Astrocyte (in vitro differentiated cells and primary cell): ENCODE measurements around the gene AIPL1. TPM values are rescaled to one million over a fixed set of nuclear protein-coding genes. Genes with fewer than 3 reads are reported as not detected.

Source experiments
- DNase-seq: peaks from one replicate; pipeline ENCODE4 v3.0.0-alpha.2; 2010; ENCODE audit warnings: low read depth
- FAIRE-seq: peaks from 2 replicates; lab custom pipeline; 2011; peaks lifted over from hg19 to GRCh38; lab: Jason Lieb, UNC
- H2AFZ ChIP-seq: 2 replicates; pipeline ENCODE4 v1.6.0; 2012; ENCODE audit warnings: low read depth, low read length, inconsistent platforms
- H3K27ac ChIP-seq: 2 replicates; pipeline ENCODE4 v1.5.1; 2011; ENCODE audit warnings: low read depth, low read length, inconsistent platforms
- H3K27me3 ChIP-seq: 2 replicates; pipeline ENCODE4 v1.6.0; 2011; ENCODE audit warnings: low read length, inconsistent platforms; ENCODE audit not compliant: insufficient read depth
- H3K36me3 ChIP-seq: 2 replicates; pipeline ENCODE4 v1.5.1; 2011; ENCODE audit warnings: low read length, inconsistent platforms; ENCODE audit not compliant: insufficient read depth
- H3K4me1 ChIP-seq: 2 replicates; pipeline ENCODE4 v1.5.1; 2011; ENCODE audit warnings: low read length, inconsistent platforms; ENCODE audit not compliant: insufficient read depth
- H3K4me2 ChIP-seq: 2 replicates; pipeline ENCODE4 v1.6.0; 2012; ENCODE audit warnings: low read length, inconsistent platforms
- H3K4me3 ChIP-seq: 2 replicates; pipeline ENCODE4 v1.5.1; 2011; ENCODE audit warnings: low read depth, mild to moderate bottlenecking, low read length, inconsistent platforms; ENCODE audit not compliant: insufficient read depth
- H3K79me2 ChIP-seq: 2 replicates; pipeline ENCODE4 v1.6.0; 2012; ENCODE audit warnings: mild to moderate bottlenecking, low read length, inconsistent platforms; ENCODE audit not compliant: insufficient read depth
- H3K9ac ChIP-seq: 2 replicates; pipeline ENCODE4 v1.6.0; 2012; ENCODE audit warnings: mild to moderate bottlenecking, low read length, inconsistent platforms
- H3K9me3 ChIP-seq: 2 replicates; pipeline ENCODE4 v1.5.1; 2012; ENCODE audit warnings: low read depth, mild to moderate bottlenecking, low read length, inconsistent platforms; ENCODE audit not compliant: insufficient read depth
- H4K20me1 ChIP-seq: 2 replicates; pipeline ENCODE4 v1.6.0; 2012; ENCODE audit warnings: low read length, inconsistent platforms; ENCODE audit not compliant: insufficient read depth
- H3K27ac Mint-ChIP-seq: one replicate; pipeline ENCODE4 v1.8.0; 2021; ENCODE audit warnings: mild to moderate bottlenecking, mixed read lengths; ENCODE audit not compliant: unreplicated experiment
- H3K27me3 Mint-ChIP-seq: one replicate; pipeline ENCODE4 v1.8.0; 2021; ENCODE audit warnings: low read depth, mixed read lengths; ENCODE audit not compliant: unreplicated experiment
- H3K36me3 Mint-ChIP-seq: one replicate; pipeline ENCODE4 v1.8.0; 2021; ENCODE audit warnings: low read depth, mixed read lengths; ENCODE audit not compliant: unreplicated experiment
- H3K4me1 Mint-ChIP-seq: one replicate; pipeline ENCODE4 v1.8.0; 2021; ENCODE audit warnings: low read depth, mixed read lengths; ENCODE audit not compliant: unreplicated experiment
- H3K4me3 Mint-ChIP-seq: one replicate; pipeline ENCODE4 v1.8.0; 2021; ENCODE audit warnings: mild to moderate bottlenecking, moderate library complexity, mixed read lengths; ENCODE audit not compliant: unreplicated experiment
- H3K9me3 Mint-ChIP-seq: one replicate; pipeline ENCODE4 v1.8.0; 2021; ENCODE audit warnings: mild to moderate bottlenecking, mixed read lengths; ENCODE audit not compliant: unreplicated experiment
- CTCF ChIP-seq: IDR thresholded peaks from 2 replicates; pipeline ENCODE4 v1.5.1; 2011; ENCODE audit warnings: low read depth, mild to moderate bottlenecking, inconsistent platforms, low read length, moderate library complexity; ENCODE audit not compliant: insufficient read depth
- EZH2 ChIP-seq: IDR thresholded peaks from 2 replicates; pipeline ENCODE4 v1.6.1; 2012; ENCODE audit warnings: mild to moderate bottlenecking, low read length, inconsistent platforms; ENCODE audit not compliant: insufficient read depth
- total RNA-seq: library from RNA; stranded (reverse); gene quantifications from 2 replicates; pipeline ENCODE4 v1.2.1, GENCODE V29; 2021

The AIPL1 gene
- total RNA-seq, 1 donor from 2014 or later = not detected

DNA sequence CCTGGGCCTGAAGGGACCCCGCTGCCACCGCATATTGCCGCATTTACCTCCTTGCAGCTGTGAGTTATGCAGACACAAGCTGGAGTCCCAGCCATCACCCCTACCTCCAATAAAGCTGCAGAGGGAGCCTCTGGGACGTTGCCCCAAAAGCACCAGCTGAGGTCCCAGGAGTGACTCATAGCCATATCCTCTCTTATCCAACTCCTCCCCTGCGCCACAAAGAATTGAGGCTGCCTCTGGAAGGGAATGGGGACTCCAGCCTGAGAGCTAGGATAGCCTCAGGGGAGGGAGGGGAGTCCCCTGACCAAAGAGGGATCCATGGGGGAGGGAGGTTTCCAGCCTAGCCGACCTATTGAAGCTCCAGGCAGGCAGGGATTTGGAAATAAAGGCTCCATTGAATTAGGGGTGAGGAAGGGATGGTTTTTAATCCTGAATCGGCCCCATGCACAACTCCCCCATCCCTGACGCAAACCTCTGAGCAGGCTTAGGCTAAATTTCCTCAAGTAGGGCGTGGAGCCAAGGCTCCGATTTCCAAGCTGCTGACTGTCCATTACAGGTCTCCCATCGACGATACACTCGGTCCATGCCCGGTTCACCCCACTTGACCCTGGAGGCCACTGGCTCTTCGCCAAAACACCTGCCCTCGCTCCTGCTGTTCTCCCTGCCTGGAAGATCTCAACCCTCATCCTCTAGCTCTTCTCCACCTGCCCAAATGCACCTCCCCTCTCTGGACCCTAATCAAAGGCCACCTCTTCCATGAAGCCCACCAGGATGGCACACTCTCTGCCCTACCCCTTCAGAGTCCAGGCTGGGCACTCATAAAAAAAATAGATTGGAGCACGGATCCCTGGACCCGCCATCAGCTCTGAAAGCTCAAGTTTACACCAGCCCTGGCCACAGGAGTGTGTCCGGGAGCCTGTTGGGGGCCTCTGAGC is 36.9 kb upstream of the AIPL1 start:
- DNase-seq (peak; percentile 51), FAIRE-seq (no peak)
- H3K4me2 ChIP-seq = peak overlapping the region; percentile 61
- TF ChIP-seq CTCF (no peak), EZH2 (no peak)
- Mint-ChIP-seq H3K4me3 (no peak overlapping the region), H3K36me3 (peaks cover 7% of the 10 kb centered on the region), H3K4me1 (peaks cover 8% of the 10 kb centered on the region), H3K27me3 (peaks cover 25% of the 10 kb centered on the region), H3K27ac (no peak overlapping the region), H3K9me3 (peaks cover 11% of the 10 kb centered on the region)
- H3K27me3 ChIP-seq = peaks cover 2% of the 10 kb centered on the region
- H3K4me1 ChIP-seq = peaks cover 14% of the 10 kb centered on the region
- no peaks in the 10 kb centered on the region for H3K79me2 ChIP-seq
- no peaks in the 10 kb centered on the region for H3K9me3 ChIP-seq
- H3K9ac ChIP-seq = no peak overlapping the region
- no peak overlapping the region for H3K4me3 ChIP-seq
- H2AFZ ChIP-seq = peak overlapping the region; percentile 45
- H4K20me1 ChIP-seq = peaks cover 6% of the 10 kb centered on the region
- no peak overlapping the region for H3K27ac ChIP-seq
- no peaks in the 10 kb centered on the region for H3K36me3 ChIP-seq

GRCh38 chr17:6470751-6471521 is 36.0 kb upstream of the AIPL1 start:
- FAIRE-seq (no peak), DNase-seq (no peak)
- Mint-ChIP-seq H3K4me3 (no peak overlapping the region), H3K9me3 (peaks cover 11% of the 10 kb centered on the region), H3K4me1 (peaks cover 6% of the 10 kb centered on the region), H3K27ac (no peak overlapping the region), H3K27me3 (peaks cover 29% of the 10 kb centered on the region), H3K36me3 (peaks cover 9% of the 10 kb centered on the region)
- H3K79me2 ChIP-seq = no peaks in the 10 kb centered on the region
- no peak overlapping the region for H3K27ac ChIP-seq
- no peaks in the 10 kb centered on the region for H3K27me3 ChIP-seq
- no peak overlapping the region for H3K4me3 ChIP-seq
- peaks cover 6% of the 10 kb centered on the region for H4K20me1 ChIP-seq
- no peak overlapping the region for H2AFZ ChIP-seq
- H3K9me3 ChIP-seq = no peaks in the 10 kb centered on the region
- H3K36me3 ChIP-seq = no peaks in the 10 kb centered on the region
- H3K4me1 ChIP-seq = peaks cover 14% of the 10 kb centered on the region
- no peak overlapping the region for H3K9ac ChIP-seq
- H3K4me2 ChIP-seq = peak overlapping the region; percentile 61
- TF ChIP-seq EZH2 (no peak), CTCF (no peak)
